Mucosa of descending colon (tissue), 3 donors: ENCODE data around the gene RALA. TPM values are rescaled to one million over a fixed set of nuclear protein-coding genes. Genes with fewer than 3 reads are reported as not detected.
A peak's percentile ranks its signal among the peaks of the same experiment; 100 is the strongest.

ENCODE experiments used
- ATAC-seq: fragments of 200-7000 bp; cut with Tn5 transposase; one replicate; pipeline ENCODE4 v1.9.1; 2020; ENCODE audit warnings: mild to moderate bottlenecking, moderate library complexity
- DNase-seq, 3 donors: peaks; one replicate each; pipeline ENCODE4 v3.0.0-alpha.2; 2020
- H3K36me3 ChIP-seq: fragments of 200-600 bp; one replicate; pipeline ENCODE4 v1.8.0; 2021; ENCODE audit warnings: low read depth, mild to moderate bottlenecking
- H3K4me1 ChIP-seq: fragments of 200-600 bp; one replicate; pipeline ENCODE4 v1.8.0; 2021; ENCODE audit warnings: low read depth, mild to moderate bottlenecking
- H3K4me3 ChIP-seq: fragments of 200-600 bp; one replicate; pipeline ENCODE4 v1.8.0; 2021; ENCODE audit warnings: mild to moderate bottlenecking
- H3K9me3 ChIP-seq: fragments of 200-600 bp; one replicate; pipeline ENCODE4 v1.8.0; 2021; ENCODE audit warnings: mild to moderate bottlenecking
- CTCF ChIP-seq: fragments of 200-600 bp; IDR thresholded peaks from one replicate; pipeline ENCODE4 v1.8.0; 2022; ENCODE audit warnings: antibody characterized with exemption, mild to moderate bottlenecking
- intact Hi-C, 2 donors: fragments of 100-400 bp; cut with DNase I in 1 of 2; cut with micrococcal nuclease in 1 of 2; formaldehyde crosslinking; loops; one replicate each; pipeline versions ENCODE4 v1.11.0 to v1.11.1; 2022; cut with DNase I, micrococcal nuclease
- total RNA-seq, 3 donors: library from RNA; stranded (reverse); fragmentation: NEBNext Ultra II Directional in 2 of 3; extraction: Animal tissue kit (Norgen Biotek cat#: 25700) in 2 of 3; gene quantifications; one replicate each; pipeline versions ENCODE4 v1.2.1 to v1.2.4, GENCODE V29; 2021 to 2023
- donor health status: DM: no; HTN: no; CAD: no; lungs with moderate emphysema.
- donor health status: DM: no; HTN: no; CAD: no.
- donor health status: DM: no; HTN: yes; CAD: no.

The RALA gene
- total RNA-seq, 3 donors from 2014 or later: 35.6 to 52.5 (median 50.3) TPM

DNA sequence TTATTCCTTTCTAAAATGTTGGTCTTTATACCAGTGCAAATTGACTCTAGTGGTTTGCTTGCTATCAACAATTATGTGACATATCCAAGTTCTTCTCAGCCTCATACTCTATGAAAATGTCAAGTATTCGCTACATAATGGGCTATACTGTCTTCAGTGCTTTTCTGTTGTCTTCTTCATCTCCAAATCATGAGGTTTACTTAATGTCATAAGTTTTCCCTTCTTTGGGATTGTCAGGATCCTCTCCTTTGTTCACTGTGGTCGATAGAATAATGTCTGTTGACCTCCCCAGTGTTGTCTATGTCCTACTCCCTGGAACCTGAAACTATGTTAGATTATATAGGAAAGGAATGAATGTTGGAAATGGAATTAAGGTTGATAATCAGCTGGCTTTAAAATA is 16.4 kb upstream of the RALA start:
- ATAC-seq: no peak
- Histone ChIP-seq H3K36me3 (no peaks in the 10 kb centered on the region), H3K9me3 (no peaks in the 10 kb centered on the region), H3K4me1 (no peaks in the 10 kb centered on the region), H3K4me3 (no peak overlapping the region)
- no peak for DNase-seq
- TF ChIP-seq CTCF: no peak
- intact Hi-C loops: no loop called here

DNA sequence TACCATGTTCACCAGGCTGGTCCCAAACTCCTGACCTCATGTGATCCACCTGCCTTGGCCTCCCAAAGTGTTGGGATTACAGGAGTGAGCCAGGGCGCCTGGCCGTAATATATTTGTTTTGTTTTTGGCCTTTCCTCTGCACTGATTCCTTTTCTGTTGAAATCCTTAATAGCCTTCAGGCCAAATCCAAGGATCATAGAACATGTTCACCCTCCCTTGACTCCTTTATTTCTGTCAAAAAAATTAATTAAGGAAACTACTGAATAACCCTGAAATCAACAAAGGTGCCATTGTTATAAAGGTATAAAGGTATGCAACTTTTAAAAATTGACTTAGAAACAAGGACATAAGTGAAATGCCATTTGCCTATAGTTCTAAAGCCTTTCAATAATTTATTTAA is 15.5 kb upstream of the RALA start:
- no peak for TF ChIP-seq CTCF
- ATAC-seq (no peak), DNase-seq (no peak)
- H3K36me3 ChIP-seq: no peaks in the 10 kb centered on the region
- intact Hi-C loops: no loop called here
- H3K9me3 ChIP-seq: no peaks in the 10 kb centered on the region
- H3K4me1 ChIP-seq: no peaks in the 10 kb centered on the region
- no peak overlapping the region for H3K4me3 ChIP-seq

DNA sequence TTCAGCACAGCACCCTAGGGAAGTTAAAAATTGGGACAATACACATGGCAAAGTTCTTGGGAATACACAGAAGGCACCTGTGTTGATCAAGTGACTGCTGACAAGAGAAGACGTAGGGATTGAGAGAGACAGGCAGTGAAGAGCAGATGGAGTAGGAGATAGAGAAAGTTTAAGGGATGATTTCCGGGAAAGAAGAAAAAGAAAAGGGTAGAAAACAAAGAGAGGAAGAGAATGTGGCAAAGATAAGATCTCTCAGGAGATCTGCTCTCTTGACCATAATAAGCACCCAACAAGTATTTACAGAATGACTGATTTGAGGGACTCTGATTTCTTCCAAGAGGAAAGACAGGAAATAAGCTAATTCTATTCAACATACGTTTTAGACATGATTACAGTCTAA is 15.1 kb upstream of the RALA start:
- no peak for DNase-seq
- intact Hi-C loops: no loop called here
- Histone ChIP-seq H3K36me3 (no peaks in the 10 kb centered on the region), H3K4me3 (no peak overlapping the region), H3K4me1 (no peaks in the 10 kb centered on the region), H3K9me3 (no peaks in the 10 kb centered on the region)
- ATAC-seq: no peak
- no peak for TF ChIP-seq CTCF

DNA sequence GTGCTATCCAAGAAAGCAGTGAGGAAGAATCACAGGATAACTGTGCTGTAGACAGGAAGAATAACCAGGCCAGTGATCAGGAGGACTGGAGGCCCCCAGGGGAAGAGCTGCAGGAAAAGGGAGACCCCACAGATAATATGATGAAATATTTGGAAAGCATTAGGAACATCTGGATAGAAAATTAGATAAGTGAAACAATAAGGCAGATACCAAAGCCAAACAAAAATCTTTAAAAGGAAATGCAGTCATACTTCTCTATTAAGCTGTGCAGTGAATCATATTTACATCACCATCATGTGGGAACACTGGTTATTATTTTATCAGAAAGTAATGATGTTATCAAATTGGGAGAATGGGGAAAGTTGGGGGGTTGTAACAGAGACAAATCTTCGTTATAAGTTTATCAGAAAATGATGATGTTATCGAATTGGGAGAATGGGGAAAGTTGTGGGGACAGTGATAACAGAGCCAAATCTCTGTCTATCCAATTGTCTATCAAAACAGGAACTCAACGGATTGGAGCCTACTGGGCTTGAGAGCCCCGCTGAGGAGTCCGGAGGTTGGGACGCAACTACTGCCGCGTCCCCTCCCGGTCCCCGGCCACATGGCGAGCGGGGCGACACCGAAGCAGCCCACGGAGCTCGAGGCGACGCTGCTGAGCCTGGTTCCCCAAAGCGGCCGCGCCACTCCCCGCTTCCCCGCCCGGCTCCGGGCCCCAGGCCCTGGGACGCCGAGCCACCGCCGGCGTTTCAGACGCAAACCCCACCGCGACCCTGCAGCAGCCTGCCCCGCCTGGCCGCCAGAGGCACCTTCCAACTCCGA is 14.0 kb upstream of the RALA start:
- peak in 1 of 3 donors; percentile 34 for DNase-seq
- intact Hi-C loops: no loop called here
- TF ChIP-seq CTCF: no peak

GRCh38 chr7:39609935-39610263 is 13.5 kb upstream of the RALA start:
- ATAC-seq: no peak

More for the DNA sequence above, 14.0 kb upstream of the RALA start:
- H3K36me3 ChIP-seq: no peaks in the 10 kb centered on the region
- no peaks in the 10 kb centered on the region for H3K9me3 ChIP-seq
- no peak overlapping the region for H3K4me3 ChIP-seq
- no peaks in the 10 kb centered on the region for H3K4me1 ChIP-seq
- peak; percentile 51 for ATAC-seq

More at GRCh38 chr7:39609935-39610263, 13.5 kb upstream of the RALA start:
- intact Hi-C loops: no loop called here
- Histone ChIP-seq H3K4me3 (no peak overlapping the region), H3K4me1 (no peaks in the 10 kb centered on the region), H3K36me3 (no peaks in the 10 kb centered on the region), H3K9me3 (no peaks in the 10 kb centered on the region)
- DNase-seq: no peak
- no peak for TF ChIP-seq CTCF
